Left ventricle myocardium inferior (tissue), 1 donor: ENCODE results near the gene SORBS2. TPM values are rescaled to one million over a fixed set of nuclear protein-coding genes. Genes with fewer than 3 reads are reported as not detected.

Experiments
- DNase-seq: peaks from one replicate; pipeline ENCODE4 v3.0.0-alpha.2; 2020
- H3K27ac ChIP-seq: fragments of 200-600 bp; replicated peaks from 2 replicates; pipeline ENCODE4 v1.8.0; 2021
- H3K27me3 ChIP-seq: fragments of 200-600 bp; 2 replicates; pipeline ENCODE4 v1.8.0; 2021; ENCODE audit warnings: low read depth
- H3K36me3 ChIP-seq: fragments of 200-600 bp; 2 replicates; pipeline ENCODE4 v1.8.0; 2021
- H3K4me1 ChIP-seq: fragments of 200-600 bp; 2 replicates; pipeline ENCODE4 v1.8.0; 2021
- H3K4me3 ChIP-seq: fragments of 200-600 bp; 2 replicates; pipeline ENCODE4 v1.8.0; 2021; ENCODE audit warnings: mild to moderate bottlenecking, moderate library complexity
- H3K9me3 ChIP-seq: fragments of 200-600 bp; replicated peaks from 2 replicates; pipeline ENCODE4 v1.8.0; 2021
- CTCF ChIP-seq: fragments of 200-600 bp; IDR thresholded peaks from 2 replicates; pipeline ENCODE4 v1.8.0; 2021; ENCODE audit warnings: antibody characterized with exemption, mild to moderate bottlenecking, borderline replicate concordance
- intact Hi-C: fragments of 100-400 bp; cut with micrococcal nuclease; formaldehyde crosslinking; loops from one replicate; pipeline ENCODE4 v1.11.0; 2022
- total RNA-seq: library from RNA; stranded (reverse); fragmentation: NEBNext Ultra II Directional; extraction: Animal tissue kit (Norgen Biotek cat#: 25700); gene quantifications from one replicate; pipeline ENCODE4 v1.2.1, GENCODE V29; 2021
- donor health status: DM: no; HTN: yes; CAD: no; lungs with severe emphysema.

The SORBS2 gene
- total RNA-seq, 1 donor from 2014 or later: 1,282 TPM

- Histone ChIP-seq H3K4me3 (no peak overlapping the region), H3K27ac (peak overlapping the region; percentile 93), H3K27me3 (no peaks in the 10 kb centered on the region), H3K9me3 (no peaks in the 10 kb centered on the region), H3K4me1 (peaks cover 52% of the 10 kb centered on the region), H3K36me3 (no peaks in the 10 kb centered on the region)
- DNase-seq: no peak
- TF ChIP-seq CTCF: no peak
- intact Hi-C loops: no loop called here
Measured at GRCh38 chr4:185570727-185571126, 241.3 kb downstream of the SORBS2 start.

- Histone ChIP-seq H3K27ac (peak overlapping the region; percentile 93), H3K27me3 (no peaks in the 10 kb centered on the region), H3K4me1 (peaks cover 46% of the 10 kb centered on the region), H3K4me3 (peak overlapping the region; percentile 7), H3K9me3 (peaks cover 7% of the 10 kb centered on the region), H3K36me3 (no peaks in the 10 kb centered on the region)
- DNase-seq: peak; percentile 73
- intact Hi-C loops: no loop called here
- TF ChIP-seq CTCF: no peak
Measured at GRCh38 chr4:185567381-185568376, 244.3 kb downstream of the SORBS2 start.

- Histone ChIP-seq H3K9me3 (peaks cover 7% of the 10 kb centered on the region), H3K27me3 (no peaks in the 10 kb centered on the region), H3K4me1 (peaks cover 46% of the 10 kb centered on the region), H3K36me3 (no peaks in the 10 kb centered on the region), H3K27ac (peak overlapping the region; percentile 93), H3K4me3 (peak overlapping the region; percentile 7)
- no peak for TF ChIP-seq CTCF
- no peak for DNase-seq
- intact Hi-C loops: no loop called here
Measured at GRCh38 chr4:185566972-185567371, 245.0 kb downstream of the SORBS2 start.

- no peaks in the 10 kb centered on the region for H3K27me3 ChIP-seq
- H3K36me3 ChIP-seq: no peaks in the 10 kb centered on the region
- no peak for TF ChIP-seq CTCF
- peaks cover 46% of the 10 kb centered on the region for H3K4me1 ChIP-seq
- no peak overlapping the region for H3K4me3 ChIP-seq
- intact Hi-C loops: no loop called here
- H3K27ac ChIP-seq: peak overlapping the region; percentile 93
- DNase-seq: peak; percentile 42
- peaks cover 7% of the 10 kb centered on the region for H3K9me3 ChIP-seq
Measured at GRCh38 chr4:185566425-185566824, 245.6 kb downstream of the SORBS2 start.

GRCh38 chr4:185565696-185566095, 246.3 kb downstream of the SORBS2 start:
- intact Hi-C loops: no loop called here

More at GRCh38 chr4:185565696-185566095, 246.3 kb downstream of the SORBS2 start:
- Histone ChIP-seq H3K27ac (peak overlapping the region; percentile 93), H3K36me3 (no peaks in the 10 kb centered on the region), H3K9me3 (peaks cover 7% of the 10 kb centered on the region), H3K4me1 (peaks cover 46% of the 10 kb centered on the region), H3K4me3 (no peak overlapping the region), H3K27me3 (no peaks in the 10 kb centered on the region)
- DNase-seq: no peak
- no peak for TF ChIP-seq CTCF
